GM21528 (cell line): ENCODE measurements around the gene PDE3B.
"Not testable (repeated sequence)": the region's sequence is repeated elsewhere in the genome, so short reads cannot be mapped to it uniquely, and the experiment has no call there.

ENCODE experiments used
- ATAC-seq: cut with Tn5 transposase; IDR thresholded peaks from one replicate; pipeline ENCODE4 v1.9.1; 2021; ENCODE audit warnings: mild to moderate bottlenecking, moderate library complexity; ENCODE audit not compliant: unreplicated experiment, low FRiP score

Gene PDE3B

DNA sequence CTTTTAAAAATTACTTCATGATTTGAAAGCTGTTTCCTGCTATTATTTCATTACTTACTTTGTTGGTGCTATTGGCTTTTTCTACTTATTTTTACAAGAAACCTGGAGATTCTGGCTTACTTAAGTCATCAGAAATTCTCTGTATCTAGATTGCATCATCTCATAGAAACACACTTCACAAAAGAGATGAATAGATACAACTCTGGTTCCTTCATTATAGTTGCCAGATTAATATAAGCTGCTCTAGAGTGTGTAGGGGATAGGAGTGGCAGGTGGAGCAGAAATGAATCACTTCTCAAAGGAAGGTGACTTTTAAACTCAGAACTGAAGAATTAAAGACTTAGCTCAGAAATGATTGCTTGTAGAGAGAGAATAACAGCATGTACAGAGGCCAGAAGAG, 228.4 kb downstream of the PDE3B start:
- ATAC-seq = no peak

DNA sequence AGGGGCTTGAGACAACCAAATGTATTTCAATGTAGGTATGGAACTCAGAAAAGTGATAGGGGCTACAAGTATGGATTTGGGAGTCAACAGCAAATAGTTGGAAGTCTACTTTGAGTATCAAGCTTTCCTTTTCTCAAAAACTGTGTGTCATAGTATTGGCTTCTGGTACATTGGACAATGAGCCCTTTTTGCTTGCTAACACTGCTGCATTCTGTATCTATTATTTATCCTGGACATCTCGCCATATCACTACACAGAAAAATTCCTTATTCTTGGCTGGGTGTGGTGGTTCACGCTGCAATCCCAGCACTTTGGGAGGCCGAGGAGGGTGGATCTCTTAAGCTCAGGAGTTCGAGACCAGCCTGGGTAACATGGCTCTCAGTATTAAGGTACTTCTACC, 230.0 kb downstream of the PDE3B start:
- no peak for ATAC-seq

DNA sequence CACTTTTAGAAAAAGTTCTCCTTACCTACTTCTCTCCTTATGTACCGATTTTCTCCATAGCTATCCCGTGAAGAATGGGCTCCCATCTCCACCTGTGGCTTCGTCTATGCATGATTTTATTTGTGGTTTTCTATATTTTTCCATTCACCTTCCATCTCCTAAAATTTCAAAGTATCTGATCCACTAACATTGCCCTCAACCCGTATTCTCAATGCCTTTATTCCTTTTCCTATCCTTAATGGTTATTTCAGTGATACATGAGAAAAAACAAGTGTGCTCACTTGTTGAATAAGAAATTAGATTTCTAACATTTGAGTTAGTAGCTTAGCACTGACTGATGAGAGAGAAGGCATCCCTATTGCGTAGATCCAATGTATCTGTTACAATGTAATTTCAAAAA, 231.6 kb downstream of the PDE3B start:
- ATAC-seq = no peak

DNA sequence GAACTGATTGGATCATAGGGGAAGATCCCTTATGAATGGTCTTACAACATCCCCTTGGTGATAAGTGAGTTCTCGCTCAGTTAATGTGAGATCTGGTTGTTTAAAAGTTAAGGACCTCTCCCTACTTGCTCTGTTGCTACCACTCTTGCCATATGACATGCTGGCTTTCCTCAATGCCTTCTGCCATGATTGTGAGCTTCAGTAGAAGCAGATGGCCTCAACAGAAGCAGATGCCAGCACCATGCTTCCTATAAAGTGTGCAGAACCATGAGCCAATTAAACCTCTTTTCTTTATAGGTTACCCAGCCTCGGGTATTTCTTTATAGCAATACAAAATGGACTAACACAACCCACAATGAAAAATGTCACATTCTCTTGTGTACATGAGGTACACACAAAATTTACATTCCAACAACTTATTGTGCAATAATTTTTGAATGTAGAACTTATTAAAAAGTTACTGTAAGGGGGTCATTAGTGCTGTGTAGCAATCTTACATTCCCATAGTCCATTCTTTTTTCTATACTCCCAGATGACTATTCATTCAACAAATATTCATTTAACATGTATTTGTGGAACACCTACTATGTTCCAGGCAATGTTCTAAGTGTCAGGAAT, 238.1 kb downstream of the PDE3B start:
- no peak for ATAC-seq

DNA sequence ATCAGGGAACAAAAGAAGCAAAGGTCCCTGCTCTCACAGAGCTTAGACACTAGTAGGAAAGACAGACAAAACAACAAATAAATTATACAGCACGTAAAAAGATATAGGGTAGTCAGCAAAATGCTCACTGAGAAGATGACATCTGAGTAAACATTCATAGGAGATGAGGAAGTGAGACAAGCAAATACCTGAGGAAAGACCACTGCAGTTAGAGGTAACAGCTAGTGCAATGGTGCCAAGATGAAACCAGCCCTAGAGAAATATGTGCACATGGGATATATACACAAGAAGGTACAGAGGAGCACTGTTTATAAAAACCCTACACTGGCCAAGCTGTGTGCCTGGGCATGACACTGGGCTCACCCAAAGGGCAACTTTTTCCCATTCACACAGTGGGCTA, 238.6 kb downstream of the PDE3B start:
- no peak for ATAC-seq

DNA sequence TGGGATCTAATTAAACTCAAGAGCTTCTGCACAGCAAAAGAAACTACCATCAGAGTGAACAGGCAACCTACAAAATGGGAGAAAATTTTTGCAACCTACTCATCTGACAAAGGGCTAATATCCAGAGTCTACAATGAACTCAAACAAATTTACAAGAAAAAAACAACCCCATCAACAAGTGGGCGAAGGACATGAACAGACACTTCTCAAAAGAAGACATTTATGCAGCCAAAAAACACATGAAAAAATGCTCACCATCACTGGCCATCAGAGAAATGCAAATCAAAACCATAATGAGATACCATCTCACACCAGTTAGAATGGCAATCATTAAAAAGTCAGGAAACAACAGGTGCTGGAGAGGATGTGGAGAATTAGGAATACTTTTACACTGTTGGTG, 240.1 kb downstream of the PDE3B start:
- ATAC-seq = not testable (repeated sequence)

DNA sequence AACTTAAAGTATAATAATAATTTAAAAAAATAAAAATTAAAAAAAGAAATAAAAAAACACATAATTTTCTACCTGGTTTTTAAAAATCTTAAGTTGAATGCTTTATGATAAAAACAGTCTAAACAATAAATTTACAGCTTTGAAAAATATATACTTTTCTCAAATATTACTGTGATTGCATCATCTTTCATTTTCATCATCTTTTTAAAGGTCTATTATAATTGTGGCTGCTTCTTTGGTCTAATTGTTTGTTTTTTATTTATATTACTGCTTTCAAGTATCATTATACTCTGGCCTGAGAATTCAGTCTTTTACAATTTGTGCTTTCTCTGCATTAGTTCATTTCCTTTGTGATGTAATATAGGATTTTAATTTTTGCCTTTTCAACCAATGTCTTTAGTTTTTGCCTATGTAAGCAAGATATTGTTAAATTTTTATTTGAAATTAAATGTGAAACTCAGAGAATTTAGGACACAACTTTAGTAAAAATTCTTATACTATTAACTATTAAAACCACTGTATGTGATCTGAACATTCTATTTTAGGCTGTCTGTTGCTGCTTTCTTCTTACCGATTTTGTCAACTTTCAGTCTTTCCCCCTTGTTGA, 241.2 kb downstream of the PDE3B start:
- no peak for ATAC-seq

DNA sequence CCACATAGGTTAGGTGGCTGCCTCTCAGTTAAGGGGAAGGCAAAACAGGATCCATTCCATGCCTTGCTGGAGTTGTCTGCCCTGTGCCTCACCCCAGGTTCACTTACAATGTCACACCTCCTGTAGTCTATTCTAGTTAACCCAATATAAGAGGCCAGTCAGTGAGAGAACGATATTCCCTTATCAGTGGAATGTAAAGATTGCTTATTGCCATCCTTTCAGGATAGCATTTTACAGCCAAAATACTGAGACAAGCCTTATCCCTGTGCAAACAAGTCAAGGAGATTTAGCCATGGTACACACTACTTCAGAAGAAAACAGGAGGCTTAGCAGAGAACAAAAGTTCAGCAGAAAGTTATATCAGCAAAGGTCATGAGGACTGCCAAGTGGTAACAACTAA, 242.9 kb downstream of the PDE3B start:
- ATAC-seq = no peak

DNA sequence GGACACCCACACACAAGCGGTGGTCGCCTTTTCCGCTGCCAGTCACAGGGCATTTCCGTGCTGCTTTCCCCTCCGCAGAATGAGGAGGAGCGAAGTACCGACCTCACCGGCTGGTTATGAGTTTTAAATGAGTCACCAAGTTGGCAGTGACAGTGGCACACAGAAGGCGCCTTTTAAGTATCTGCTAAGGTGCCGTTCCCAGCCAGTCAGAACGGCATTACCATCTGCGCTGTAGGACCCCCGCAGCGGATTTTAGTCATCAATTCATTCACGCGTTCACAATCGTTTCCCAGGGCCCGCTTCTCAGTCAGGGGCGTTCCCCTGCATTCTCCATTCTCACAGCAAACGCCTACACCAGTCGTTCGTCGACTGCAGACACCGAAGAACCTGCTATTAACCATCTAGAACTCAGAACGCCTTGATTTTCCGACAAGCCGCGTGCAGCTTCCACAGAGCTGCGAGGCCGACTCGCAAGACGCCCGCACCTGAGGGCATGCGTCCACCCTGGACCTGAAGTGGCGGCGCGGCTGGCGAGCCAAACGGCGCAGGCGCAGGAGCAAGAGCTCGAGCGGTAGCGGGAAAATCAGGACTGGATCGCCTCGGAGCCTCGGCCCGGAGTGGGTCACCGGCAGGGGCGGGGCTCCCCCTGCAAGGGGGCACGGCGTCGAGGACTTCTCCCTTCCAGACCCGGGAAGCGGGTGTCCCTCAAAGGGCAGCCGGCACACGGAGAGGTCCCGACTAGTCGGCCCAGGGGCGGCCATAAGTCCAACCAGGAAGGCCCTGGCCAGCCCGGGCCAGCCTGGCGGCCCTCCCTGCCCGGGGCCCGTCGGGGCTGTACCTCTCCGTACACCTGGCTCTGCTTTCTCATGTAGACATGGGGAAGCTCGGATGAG, 247.8 kb downstream of the PDE3B start:
- ATAC-seq = peak; percentile 62

DNA sequence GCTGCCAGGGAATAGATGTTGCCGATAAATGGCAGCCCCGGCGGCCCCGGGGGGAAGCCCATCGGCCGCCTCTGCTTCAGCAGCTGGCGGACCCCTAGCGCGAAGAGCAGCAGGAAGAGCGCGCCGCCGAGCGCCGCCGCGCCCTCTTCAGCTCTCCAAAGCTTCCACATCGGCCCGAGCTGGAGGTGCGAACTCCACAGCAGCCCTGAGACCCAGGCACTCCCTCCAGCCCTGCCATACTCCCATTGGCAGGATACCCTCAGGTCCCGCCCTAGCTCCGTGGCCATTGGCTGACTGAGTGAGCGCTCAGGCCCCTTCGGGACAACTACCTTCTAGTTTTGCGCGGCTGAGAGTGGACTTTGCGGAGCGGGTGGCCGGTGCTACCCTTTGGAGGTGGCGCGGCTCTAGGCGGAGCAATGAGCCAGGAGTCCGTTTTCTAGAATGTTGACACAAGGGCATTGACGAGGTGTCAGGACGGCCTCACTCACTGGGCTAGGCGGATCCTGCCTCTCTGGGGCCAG, 248.5 kb downstream of the PDE3B start, which contains the start of gene CYP2R1:
CYP2R1 (minus strand) TSS at position 196 of the 521 bp plus-strand sequence; CDS start at position 170, 26 bp downstream.
- ATAC-seq = peak; percentile 97

DNA sequence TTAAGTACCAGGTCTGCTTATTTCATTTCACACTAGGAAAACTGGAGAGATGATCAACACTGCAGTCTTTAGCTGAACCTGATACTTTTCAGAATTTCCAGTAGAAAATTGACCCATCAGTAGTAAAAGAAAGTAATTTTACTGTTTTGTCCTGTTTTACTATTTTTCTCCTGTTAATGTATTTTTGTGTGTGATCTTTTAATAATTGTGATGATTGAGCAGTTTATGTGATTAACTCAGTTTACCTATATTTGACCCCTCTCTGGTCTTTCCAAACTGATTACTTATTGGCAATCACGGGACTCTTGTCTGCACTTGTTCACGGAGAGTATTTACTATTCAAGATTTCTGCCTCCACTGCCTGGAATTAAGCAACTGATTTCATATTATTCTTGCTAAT, 249.0 kb downstream of the PDE3B start:
- no peak for ATAC-seq

DNA sequence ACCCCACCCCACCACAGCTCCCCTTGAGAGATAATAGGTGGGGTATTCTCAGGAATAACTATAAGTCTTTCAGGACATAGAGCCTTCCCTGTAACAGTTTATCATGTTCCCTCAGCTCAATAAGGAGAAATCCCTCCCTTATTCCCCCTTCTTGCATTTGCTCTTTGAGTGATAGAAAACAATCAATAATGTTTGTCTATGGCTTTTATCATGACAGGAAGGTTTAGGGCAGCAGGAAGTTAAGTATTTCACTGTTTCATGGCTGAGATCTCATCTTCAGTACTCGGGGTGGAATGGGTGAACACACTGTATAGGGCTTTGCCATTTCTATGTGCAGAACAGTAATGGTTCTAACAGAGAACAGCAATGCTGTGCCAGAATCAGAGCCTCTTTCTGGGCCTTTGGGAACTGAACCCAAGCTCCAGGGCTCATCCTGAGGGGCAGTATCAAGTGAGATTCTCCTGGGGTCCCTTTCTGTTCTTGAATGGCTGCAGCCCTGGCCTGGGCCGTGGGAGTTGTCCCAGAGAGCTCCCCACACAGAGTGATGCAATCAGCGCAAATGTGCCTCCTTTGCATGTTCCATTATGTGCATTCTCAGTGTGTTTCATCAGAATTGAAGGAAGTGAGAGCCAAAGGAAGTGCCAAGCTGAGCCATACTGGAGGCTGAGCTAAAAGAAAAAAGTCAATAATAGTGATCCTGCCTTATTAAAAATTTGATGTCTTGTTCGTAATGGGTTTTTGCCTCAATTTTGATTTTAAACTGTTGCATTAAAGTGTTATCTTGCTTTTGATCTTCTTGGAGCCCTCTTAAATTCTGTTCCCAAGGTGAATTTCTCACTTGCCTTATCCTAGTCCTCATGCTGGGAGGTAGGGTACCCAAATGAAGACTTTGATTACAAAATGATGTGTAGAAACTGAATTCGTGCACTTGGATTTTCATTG, 251.3 kb downstream of the PDE3B start:
- ATAC-seq = no peak

DNA sequence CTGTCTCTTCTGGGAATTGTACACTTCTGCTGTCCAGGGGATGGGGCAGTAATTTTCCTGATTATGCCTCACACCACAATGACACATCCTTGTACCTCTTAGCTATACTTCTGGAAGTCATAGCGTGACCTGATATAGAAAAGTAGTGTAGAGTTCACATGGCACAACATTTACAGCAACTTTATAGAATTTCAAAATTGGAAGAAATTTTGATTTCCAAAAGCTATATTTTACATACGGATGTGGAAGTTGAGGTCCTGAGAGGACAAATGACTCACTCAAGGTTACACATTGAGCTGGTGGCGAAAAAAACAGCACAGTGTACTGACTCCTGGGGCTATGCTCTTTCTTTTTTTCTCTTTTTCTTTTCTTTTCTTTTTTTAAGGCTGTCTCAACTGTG, 254.8 kb downstream of the PDE3B start:
- no peak for ATAC-seq

DNA sequence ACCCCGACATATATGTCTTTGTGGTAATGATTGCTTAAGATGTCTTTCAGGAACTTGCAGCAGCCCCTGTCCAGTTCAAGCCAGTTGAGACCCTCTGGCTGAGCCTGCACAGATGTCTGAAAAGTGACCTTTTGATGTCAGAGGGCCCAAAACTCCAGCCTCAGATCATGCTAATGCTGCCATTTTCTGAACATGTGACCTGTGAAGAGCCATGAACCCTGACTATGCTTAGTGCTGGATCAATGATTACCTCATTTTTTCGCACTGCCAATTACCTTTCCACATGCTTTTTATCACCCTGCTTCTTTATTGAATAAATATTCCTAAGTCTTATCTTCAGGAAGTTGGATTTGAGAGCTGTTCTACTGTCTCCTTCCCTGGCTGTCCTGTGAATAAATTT, 255.3 kb downstream of the PDE3B start:
- no peak for ATAC-seq

DNA sequence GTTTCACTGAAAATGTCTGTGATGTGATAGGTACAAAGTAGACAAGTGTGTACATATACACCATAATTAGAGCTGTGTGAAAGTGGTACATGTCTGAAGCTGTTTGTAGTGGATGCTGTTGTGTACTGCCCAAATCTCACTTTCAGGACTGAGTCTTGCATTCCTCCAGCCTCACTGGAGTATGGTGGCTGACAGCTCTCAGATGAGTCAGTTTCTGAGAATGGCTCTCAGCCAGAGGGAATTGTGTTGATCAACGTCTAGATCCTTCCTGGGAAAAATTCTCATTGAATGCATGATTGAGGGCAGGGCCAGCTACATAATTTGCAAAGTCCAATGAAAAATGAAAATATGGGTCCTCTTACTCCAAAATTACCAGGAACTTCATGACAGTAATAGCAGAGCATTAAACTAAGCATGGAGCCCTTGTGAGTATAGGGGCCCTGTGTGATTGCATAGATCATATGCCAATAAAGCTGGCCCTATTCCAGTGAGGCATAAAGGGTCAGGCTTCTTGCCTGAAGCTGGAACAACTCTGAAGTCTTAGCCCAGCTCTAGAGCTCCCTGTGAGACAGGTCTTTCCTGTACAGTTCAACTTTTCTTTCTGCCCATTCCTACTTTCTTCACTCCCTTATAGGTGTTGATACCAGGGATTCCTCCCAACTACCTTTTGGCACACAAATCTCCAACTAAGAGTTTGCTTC, 259.2 kb downstream of the PDE3B start:
- no peak for ATAC-seq

DNA sequence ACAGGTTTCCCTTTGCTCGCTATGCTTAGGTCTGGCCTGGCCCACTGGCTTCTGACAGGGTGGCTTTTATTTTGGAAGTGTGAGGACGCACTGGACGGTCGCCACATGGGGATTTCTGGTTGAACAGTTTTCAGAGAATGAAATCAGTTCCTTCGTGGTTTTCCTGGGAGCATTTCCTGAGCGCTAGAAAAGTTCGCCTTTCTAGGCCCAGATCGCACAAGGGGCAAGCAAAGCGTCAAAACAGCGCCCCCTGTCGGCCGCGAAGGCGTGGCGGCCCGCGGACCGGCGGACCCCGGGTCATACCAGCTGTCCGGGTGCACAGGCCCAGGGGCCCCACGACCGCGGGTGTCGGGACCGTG, 261.1 kb downstream of the PDE3B start:
- ATAC-seq = peak; percentile 51

DNA sequence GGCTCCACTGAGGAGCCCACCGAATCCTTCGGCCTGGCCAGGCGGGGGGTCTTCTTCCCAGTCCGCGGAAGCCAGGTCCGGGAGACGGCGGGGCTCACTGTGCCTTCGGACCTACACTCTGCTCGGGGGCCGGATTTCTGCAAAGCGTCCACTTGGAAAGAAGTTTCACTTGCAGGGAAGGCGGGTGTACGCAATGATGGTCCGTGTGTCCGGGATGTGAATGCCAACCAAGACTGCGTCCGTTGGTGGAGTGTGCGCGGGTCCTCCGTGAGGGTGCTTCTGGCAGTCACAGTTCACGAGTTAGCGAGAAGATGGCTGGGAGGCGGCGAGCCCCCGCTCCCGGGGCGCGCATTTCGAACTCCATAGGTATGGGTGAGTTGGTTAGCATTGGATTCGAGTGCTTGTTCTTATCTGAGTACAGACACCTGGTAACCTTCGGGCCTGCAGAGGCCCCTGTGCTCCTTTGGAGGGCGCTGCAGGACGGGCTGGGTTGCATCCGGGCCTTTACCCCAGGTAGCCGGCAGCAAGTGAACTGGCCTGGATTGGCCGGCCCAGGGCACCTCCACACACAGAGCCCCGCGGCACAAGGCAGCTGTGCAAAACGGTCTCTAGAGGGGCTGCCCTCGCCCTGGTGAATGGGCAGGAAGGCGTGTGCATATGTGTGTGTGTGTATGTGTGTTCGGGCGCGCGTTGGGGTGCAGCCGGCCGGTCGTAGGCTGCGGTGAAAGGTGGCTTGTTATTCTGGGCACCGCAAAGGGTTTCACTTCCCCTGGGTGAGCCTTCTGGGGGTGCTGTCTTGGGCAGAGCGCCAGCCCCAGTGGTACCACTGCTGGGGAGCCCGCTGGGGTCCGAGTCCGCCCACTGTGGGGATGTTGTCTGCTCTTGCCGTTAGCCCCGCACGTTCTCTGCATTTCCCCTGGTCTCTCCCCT, 261.8 kb downstream of the PDE3B start:
- ATAC-seq = peak; percentile 64

DNA sequence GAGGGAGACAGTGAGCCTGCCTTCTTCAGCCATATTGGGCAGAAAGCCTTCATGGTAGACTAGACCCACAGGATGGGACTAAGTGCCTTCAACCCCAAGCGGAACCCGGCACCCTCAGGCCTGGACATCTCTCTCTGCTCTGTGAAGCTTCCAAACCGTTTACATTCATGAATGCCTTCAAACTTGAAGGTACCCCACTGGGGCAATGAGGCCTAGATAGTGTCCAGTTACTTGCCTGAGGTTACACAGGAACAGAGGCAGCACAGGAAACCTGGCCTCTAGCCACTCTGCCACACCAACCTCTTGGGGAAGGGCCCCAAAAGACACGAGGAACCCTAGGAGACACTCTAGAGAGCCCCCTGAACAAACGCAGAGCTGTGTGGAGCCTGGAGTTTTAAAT, 263.0 kb downstream of the PDE3B start:
- ATAC-seq = no peak

DNA sequence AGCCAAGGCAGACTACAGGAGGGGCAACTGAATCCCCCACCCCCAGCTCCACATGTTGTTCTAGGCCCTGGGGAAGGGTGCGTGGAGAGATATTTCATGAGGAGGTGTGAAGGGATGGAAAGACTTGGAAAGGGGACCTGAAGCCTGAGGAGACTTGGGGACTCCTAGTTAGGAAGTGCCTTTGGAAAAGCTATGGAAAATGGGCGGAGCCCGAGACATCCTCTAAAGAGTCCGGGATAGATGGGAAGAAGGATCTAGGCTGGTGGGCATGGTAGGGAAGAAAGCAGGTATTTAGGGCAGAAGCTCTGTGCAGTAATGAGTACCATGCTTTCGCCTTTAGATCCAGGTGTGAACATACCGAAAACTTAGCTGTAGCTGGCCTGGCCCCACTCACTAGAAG, 263.4 kb downstream of the PDE3B start:
- ATAC-seq = no peak
